Raji (cell line): ENCODE measurements around the gene HEBP1.

Source experiments
- POLR2A ChIP-seq: IDR thresholded peaks from 2 replicates; pipeline ENCODE4 v1.6.1; 2011; ENCODE audit warnings: low read depth, low read length, control low read depth; ENCODE audit not compliant: insufficient read depth

Gene HEBP1, protein sequence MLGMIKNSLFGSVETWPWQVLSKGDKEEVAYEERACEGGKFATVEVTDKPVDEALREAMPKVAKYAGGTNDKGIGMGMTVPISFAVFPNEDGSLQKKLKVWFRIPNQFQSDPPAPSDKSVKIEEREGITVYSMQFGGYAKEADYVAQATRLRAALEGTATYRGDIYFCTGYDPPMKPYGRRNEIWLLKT

DNA sequence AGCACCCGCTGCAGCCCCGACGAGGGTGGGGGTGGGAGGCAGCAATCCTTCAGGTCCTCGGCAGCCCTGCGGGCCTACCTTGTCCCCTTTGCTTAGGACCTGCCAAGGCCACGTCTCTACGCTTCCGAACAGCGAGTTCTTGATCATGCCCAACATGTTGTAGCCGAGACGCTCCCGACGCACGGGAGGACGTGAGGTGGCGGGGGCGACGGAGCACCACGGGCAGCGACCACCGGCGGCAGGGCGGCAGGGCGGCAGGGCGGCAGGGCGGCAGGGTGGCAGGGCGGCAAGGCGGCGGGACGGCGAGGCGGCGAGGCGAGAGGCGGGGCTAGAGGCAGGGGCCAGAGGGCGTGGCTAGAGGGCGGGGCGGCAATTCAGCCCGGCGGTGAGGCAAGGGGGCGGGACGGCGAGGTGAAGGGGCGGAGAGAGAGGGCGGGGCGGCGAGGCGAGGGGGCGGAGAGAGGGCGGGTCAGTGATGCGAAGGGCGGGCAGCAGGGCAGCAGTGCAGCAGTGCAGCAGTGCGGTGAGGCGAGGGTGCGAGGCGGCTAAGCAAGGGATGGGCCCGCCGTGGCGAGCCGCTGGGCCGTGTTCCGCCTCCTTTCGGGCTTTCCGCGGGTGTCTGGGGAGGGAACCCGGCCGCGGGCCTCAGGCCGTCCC lies at the start of gene HEBP1:
Gene HEBP1 (minus strand): TSS at position 307 of the 657 bp plus-strand sequence. CDS start 151 bp downstream, at position 156.
- TF ChIP-seq POLR2A = peak; percentile 63

DNA sequence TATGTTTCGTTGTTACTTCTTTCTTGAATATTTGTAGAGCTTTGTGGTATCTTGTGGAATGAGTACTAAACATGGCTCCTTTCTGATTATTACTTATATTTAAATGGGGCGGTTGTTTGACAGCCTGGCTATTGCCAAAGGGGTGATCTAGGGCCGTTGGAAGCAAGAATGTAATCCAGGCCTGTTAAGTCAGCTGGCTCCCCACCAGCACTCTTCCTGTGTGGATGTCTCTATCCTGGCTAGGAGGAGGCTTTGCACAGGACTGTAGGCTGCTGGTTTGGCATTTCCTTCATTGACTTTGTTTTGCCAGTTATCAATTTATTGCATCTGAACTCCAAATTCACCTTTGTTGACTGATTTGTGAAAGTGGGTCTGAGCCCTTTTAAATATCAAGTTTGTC lies 49.8 kb upstream of the HEBP1 start:
- TF ChIP-seq POLR2A = no peak

DNA sequence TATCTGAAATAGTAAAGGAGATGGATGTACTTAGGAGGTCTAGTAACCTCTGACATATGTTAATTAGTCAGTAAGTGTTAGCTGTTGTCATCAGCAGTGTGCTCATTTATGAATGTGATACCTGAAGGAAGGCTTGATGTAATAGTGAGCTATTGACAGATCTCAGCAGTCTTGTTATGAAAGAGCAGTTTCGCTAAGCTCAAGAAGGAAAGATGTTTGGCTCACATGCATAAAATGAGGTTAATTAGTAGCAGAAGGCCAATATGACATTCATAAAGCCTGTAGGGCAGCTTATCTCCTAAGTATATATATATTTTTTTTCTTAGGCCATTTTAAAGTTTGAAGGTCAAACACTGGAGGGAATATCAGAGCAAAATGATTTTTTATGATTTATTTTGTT lies 46.9 kb upstream of the HEBP1 start:
- TF ChIP-seq POLR2A = no peak

DNA sequence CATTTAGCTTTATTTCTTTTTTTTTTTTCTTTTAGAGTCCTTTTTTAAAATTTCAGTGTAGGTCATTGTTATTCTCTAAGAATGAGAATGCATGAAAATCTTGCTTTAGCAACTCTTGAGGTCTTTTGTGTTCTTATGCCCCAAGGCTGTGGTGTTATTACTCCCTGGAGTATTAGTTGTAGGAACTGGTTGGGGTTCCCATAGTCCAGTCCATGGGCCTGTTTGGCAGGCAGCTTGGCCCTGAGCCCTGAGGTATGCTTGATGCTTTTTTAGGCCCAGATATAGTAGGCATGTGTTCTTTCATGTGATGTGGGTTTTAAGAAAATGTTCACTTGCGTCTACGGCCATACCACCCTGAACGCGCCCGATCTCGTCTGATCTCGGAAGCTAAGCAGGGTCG lies 45.8 kb upstream of the HEBP1 start:
- TF ChIP-seq POLR2A = no peak

DNA sequence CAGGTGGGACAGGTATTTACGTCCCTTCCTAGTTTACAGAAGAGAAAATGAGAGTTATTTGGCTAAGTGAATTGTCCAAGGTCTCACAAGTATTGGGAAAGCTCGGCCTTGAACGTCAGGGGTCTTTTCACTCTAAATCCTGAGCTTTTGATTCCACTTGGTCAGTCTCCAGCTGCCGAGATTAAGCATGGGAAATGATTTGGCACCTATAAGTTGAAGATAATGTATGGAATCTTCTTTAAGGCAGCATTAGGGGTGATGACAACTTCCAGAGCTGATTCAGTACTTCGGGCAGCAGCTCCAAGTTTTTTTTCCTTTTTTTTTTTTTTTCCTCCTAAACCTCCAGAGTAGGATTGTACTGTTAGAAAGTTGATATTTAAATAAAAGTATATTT lies 44.8 kb upstream of the HEBP1 start:
- TF ChIP-seq POLR2A = no peak

DNA sequence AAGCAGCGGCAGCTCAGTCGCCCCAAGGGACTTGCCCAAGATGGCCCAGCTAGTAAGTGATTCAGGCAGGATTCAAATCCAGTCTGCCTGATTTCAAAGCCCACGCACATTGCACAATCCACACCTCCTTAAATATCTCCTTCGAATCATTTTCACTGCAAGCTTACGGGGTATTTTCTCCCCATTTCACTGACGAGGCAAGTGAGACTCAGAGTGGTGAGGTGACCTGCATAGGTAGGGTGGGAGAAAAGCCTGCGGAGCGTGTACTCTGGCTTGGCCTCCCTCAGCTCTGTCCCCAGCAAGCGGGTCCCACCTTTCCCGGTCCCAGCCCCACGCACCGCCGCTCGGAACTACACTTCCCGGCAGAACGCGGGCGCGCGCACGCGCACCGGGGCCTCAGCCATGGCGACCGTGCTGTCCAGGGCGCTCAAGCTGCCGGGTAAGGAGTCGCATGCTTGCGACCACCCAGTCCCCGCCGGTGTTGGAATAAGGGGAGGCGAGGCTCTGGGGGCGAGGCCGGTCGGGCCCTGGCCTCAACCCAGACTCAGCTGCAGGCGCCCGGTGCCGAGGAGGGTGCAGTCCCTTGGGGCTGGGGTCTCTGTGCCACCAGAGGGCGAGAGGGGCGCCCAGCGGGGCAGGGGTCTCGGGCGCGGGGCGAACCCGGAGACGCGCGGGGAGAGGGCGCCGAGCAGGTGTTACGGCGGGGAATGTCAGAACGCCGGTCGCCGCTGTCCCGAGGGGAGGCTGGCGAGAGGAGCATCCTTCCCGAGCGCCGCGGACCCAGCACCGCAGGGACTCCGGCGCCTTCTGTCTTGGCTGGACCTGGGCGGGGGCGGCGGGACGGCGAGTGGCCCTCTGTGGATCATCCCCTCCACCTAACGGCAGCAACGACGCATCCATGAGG lies 44.2 kb upstream of the HEBP1 start, which contains the start of gene FAM234B:
Gene FAM234B (plus strand): TSS at position 380 of the 904 bp plus-strand sequence. CDS start 23 bp downstream, at position 403.
- peak; percentile 62 for TF ChIP-seq POLR2A

DNA sequence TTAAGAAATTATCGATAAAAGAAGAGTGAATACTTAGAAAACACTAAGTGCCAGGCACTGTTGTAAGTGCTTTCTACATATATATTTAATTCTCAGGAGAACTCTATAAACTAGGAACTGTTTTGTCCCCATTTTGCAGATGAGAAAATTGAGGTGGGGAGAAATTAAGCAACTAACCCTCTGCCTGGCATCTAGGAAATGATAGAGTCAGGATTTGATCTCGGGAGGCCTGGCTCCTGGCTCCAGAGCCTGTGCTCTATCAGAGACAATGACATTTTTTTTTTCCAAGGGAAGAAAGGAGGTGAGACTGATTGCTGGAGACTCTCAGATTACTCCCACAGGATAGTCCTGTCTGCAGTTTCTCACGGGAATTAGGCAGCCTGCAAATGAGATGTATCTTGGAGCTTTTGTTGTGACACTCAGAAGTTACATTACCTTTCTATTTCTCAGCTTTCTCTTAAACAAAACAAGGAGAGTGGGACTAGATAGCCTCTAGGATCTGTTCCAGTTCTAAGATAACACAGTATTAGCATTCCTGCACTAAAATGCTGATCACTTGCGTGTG lies 42.7 kb upstream of the HEBP1 start:
- TF ChIP-seq POLR2A = no peak

DNA sequence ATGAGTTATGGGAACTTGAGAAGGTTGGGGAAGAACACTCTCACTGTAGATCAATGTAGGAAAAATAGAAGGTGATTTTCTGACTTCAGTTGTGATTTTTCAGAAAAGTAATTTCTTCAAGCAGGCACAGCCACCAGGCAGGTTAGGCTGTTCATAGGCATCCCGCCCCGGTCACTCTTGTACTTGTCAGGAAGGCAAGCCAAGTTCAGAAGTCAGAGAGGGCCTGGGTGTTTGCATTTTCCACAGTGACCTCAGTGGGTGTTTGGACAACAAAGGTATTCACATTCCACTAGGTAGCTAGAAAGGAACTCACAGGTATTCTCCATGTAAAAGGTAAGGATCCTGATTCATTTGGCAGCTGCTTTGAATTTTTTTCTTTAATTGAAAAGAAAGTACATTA lies 41.2 kb upstream of the HEBP1 start:
- no peak for TF ChIP-seq POLR2A

DNA sequence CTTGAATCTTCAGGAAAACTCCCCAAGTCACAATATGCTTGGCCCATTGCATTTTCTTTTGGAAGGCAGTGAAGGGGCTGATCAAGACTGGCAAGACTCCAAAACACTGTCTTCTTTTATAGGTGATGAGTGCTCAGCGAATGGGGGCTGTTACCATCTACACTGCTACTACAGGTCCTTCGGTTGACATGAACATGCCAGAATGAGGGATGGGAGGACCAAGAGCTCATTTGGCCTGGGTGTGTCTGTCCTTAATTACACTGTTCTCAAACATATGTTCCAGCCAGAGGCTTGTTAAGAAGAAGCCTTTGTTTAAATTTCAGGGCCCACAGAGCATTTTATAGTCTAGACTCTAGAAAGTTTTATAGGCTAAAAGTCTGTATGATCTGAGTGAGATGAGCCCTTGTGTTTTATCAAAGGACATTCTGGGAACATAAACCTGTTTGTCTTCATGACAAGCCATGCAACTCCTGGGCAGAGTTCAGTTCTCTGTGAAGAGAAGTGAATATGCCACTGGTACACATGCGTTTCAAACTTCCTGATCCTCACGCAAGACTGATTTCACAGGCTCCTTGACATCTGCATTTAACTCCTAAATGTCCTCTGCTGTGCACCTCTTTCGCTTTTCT lies 39.4 kb upstream of the HEBP1 start:
- TF ChIP-seq POLR2A = no peak

DNA sequence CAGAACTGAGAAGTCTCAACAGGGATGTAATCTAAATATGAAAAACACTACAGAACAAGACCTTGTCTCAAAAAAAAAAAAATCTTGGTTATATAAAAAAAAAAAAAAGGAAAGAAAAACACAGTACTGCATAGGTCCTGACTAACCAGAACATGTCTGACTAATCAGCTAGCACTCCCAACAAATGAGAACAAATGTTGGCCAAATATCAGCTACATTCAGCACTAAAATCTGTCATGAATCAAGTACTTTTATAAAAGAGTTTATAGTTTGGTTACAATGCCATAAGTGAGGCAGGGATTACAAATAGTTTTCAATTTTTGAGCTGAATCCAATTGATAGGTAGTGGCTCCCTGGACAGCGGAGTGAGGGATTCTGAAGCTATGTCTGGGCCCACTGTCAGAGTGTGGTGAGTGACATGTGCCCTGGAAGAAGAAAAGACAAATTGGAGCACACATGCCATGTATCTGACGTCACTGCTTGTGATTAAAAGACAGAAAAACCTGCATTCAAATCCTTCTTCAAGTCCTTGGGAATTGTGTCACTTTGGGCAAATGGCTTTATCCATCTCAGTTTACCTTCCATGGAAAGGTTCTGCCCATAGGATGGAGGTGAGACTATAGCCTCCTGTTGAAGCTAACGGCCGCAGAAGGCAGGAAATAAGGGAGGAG lies 38.6 kb upstream of the HEBP1 start:
- no peak for TF ChIP-seq POLR2A

DNA sequence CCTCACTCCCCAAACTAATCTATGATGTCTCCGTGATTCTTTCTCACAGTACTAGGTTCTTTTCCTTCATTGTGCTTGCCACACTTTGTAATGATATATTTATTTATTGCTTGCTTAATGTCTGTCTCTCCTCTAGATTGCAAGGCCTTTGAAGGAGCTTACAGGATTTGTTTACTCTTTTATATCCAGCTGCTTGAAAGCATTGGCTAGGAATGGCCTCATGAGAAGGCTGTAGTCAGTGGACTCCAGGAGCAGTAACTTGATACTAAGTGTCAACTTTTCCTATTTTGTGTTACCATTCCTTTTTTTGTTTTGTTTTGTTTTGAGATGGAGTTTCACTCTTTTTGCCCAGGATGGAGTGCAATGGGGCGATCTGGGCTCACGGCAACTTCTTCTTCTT lies 36.8 kb upstream of the HEBP1 start:
- no peak for TF ChIP-seq POLR2A

DNA sequence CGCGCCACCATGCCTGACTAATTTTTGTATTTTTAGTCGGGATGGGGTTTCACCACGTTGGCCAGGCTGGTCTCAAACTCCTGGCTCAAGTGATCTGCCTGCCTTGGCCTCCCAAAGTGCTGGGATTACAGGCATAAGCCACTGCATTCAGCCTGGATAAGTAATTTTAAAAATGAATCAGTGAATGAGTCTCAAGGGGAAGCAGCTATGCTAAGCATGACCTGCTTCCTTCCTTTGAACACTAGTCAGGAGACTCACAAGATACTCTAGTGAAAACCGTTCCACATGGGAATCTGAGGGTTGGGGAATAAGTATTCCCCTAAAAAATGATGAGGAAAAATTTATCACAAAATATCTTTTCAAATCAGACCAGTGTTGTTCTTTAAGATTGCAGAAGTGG lies 33.4 kb upstream of the HEBP1 start:
- no peak for TF ChIP-seq POLR2A

DNA sequence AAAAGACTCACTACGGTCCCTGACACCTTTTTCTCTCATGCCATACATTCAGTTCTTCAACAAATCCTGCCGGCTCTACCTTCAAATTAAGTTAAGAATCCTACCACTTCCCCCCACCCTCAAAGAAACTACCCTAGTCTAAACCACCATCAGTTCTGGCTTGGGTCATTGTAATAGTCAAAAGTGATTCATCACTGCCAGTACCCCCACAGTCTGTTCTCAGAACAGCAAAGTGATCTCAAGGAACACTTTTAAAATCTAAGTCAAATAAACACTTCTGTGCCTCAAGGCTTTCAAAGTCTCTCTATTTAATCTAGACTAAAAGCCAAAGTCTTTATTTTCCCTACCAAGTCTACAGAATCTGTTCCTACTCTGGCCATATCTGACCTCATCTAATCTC lies 32.1 kb upstream of the HEBP1 start:
- TF ChIP-seq POLR2A = no peak

DNA sequence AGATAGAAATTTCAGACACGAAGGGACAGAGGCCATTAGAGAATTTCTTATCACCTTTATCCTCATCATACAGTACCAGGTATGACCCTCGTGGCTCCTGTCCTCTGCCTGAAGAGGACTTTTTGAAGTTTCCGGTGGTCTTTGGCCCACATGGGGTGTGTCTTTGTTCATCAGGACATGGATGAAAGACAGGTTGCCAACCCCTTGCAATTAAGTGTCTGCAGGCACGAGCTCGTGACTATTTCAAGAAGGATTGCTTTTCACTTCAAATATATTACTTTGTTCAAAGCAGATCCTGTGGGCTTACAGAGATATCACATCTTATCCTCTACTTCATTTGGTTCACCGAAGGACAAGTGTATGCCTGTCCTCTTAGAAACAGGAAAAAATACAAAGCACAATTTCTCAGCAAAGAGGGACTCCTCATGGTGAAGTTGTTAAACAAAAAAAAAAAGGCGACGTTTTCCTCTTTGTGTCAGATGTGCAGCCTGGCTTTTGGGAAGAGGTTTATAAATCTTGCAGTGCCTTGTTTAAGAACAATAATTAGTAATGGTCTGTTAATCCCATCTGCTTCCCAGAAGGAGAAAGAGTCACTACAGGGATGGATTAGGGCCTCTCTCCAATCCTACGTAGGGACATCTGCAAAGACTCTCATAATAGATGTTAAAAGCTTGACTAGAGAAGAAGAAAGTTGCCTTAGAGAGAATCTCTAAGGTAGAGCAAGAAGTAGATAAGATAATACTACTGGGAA lies 30.7 kb upstream of the HEBP1 start:
- no peak for TF ChIP-seq POLR2A
